Medulla oblongata (tissue), 1 donor: ENCODE data around the gene ATIC.
"Not testable (repeated sequence)": the region's sequence is repeated elsewhere in the genome, so short reads cannot be mapped to it uniquely, and the experiment has no call there.

Experiments
- DNase-seq: peaks from one replicate; pipeline ENCODE4 v3.0.0-alpha.2; 2015; ENCODE audit errors: extremely low spot score

Gene ATIC

GRCh38 chr2:215311625-215312396, at the start of gene ATIC:
TSS of gene ATIC (plus strand) at chr2:215312059. CDS start at chr2:215312143, 84 bp downstream.
- DNase-seq: peak; percentile 93

- no peak for DNase-seq
These were observed 49.6 kb upstream of the ATIC start for GRCh38 chr2:215262303-215262702.

- no peak for DNase-seq
These were observed 49.0 kb upstream of the ATIC start for GRCh38 chr2:215262741-215263362.

- DNase-seq: no peak
These were observed 47.5 kb upstream of the ATIC start for GRCh38 chr2:215264374-215264773.

- DNase-seq: peak; percentile 92
These were observed 42.3 kb upstream of the ATIC start for GRCh38 chr2:215269397-215270117.

GRCh38 chr2:215270118-215270451, 41.8 kb upstream of the ATIC start:
- DNase-seq: no peak

GRCh38 chr2:215271446-215271845, 40.4 kb upstream of the ATIC start:
- no peak for DNase-seq

- no peak for DNase-seq
These were observed 38.9 kb upstream of the ATIC start for GRCh38 chr2:215272918-215273317.

- no peak for DNase-seq
These were observed 37.0 kb upstream of the ATIC start for GRCh38 chr2:215274829-215275228.

- no peak for DNase-seq
These were observed 36.0 kb upstream of the ATIC start for GRCh38 chr2:215275824-215276223.

GRCh38 chr2:215277944-215278343, 33.9 kb upstream of the ATIC start:
- DNase-seq: no peak

- no peak for DNase-seq
These were observed 31.5 kb upstream of the ATIC start for GRCh38 chr2:215280326-215280725.

GRCh38 chr2:215283221-215283620, 28.6 kb upstream of the ATIC start:
- DNase-seq: no peak

GRCh38 chr2:215286309-215286708, 25.6 kb upstream of the ATIC start:
- DNase-seq: no peak

- DNase-seq: no peak
These were observed 23.6 kb upstream of the ATIC start for GRCh38 chr2:215288112-215288815.

GRCh38 chr2:215290980-215291599, 20.8 kb upstream of the ATIC start:
- DNase-seq: no peak

GRCh38 chr2:215293879-215294278, 18.0 kb upstream of the ATIC start:
- DNase-seq: no peak

GRCh38 chr2:215299337-215299859, 12.5 kb upstream of the ATIC start:
- no peak for DNase-seq

- no peak for DNase-seq
These were observed 9.9 kb upstream of the ATIC start for GRCh38 chr2:215301994-215302393.

- not testable (repeated sequence) for DNase-seq
These were observed 617 bp upstream of the ATIC start for GRCh38 chr2:215311259-215311624.

GRCh38 chr2:215313255-215313613, 1.4 kb downstream of the ATIC start:
- no peak for DNase-seq

GRCh38 chr2:215314896-215315295, 3.0 kb downstream of the ATIC start:
- no peak for DNase-seq
